Measurements from ENCODE around the gene DCP2.

DCP2 gene

DNA sequence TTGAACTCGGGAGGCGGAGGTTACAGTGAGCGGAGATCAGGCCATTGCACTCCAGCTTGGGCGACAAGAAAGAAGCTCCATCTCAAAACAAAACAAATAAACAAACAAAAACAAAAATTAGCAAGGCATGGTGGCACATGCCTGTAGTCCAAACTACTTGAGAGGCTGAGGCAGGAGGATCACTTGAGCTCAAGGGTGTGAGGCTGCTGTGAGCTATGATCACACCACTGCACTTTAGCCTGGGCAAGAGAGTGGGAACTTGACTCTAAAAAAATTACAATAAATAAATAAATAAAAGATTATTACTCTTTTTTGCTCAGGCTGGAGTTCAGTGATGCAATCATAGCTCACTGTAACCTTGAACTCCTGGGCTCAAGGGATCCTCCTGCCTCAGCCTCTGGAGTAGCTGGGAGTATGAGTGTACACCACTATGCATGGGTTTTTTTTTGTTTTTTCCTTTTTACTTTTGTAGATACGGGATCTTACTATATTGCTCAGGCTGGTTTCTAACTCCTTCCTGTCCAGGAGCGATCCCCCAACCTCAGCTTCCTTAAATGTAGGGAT lies 9.0 kb upstream of the DCP2 start:
- no peak for DNase-seq (ENCODE audit: low read depth in 3 of 3)

DNA sequence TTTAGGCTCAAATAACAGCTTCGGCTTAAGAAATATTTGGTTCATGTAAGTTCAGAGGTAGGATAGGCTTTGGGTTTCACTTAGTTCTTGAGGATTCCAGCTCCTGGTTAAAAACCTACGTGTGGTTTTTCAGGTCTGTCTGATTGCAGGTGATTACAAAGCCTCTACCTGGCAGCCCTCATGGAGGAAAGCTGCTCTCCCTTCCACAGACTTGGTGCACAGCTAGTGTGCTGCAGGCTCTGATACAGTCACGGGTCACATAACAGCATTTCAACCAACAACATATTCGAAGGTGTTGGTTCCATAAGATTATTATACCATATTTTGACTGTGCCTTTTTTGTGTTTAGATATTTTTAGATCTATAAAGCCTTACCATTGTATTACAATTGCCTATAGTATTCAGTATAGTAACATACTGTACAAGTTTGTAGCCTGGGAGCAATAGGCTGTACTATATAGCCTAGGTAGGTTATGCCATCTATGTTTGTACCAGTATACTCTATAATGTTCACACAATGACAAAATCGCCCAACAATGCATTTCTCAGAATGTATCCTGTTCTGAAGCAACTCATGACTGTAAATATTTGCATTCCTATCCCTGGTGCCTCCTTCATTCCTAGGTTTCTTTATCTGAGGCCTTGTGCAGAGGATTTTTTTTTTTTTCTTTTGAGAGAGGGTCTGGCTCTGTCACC lies 8.0 kb upstream of the DCP2 start:
- DNase-seq (ENCODE audit: low read depth in 3 of 3): no peak

- no peak for DNase-seq (ENCODE audit: low read depth in 3 of 3)
Measured at GRCh38 chr5:112971276-112971675, 5.3 kb upstream of the DCP2 start.

GRCh38 chr5:112973036-112973435 lies 3.6 kb upstream of the DCP2 start:
- no peak for DNase-seq (ENCODE audit: low read depth in 3 of 3)

- no peak for DNase-seq (ENCODE audit: low read depth in 3 of 3)
Measured at GRCh38 chr5:112973904-112974303, 2.7 kb upstream of the DCP2 start.

- no peak for DNase-seq (ENCODE audit: low read depth in 3 of 3)
Measured at GRCh38 chr5:112974901-112975300, 1.7 kb upstream of the DCP2 start.

DNA sequence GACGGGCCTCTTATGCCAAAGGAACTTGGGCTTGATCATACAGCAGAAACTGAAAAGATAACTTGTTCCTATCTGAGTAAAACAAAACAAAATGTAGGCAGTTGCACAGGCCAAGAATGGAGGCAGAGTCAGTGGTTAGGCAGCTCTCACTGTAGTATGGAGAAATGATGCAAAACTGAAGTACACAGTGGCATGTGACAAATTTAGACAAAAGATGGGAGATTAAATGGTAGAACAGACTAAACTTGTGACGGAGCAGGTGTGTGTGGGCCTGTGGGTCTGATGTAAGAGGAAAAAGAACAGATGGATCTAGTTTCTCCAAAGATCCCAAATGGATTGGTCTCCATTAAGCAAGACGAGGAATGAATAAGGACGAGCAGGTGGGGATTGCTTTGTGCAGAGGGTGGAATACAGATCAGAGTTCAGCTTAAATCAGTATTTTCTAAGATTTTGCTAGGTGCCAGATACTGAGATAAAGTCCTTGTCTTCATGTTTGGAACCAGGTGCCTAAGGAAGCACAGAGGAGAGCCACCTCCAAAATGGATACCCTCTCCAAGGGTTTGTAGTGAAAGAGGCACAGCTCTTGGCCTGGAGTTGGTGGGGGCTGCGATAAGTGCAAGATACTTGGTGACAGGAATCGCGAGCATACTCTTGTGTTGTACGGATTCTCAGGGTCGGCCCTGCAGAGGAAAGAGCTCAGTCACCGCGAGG lies 722 bp upstream of the DCP2 start:
- peak in 1 of 3 experiments; percentile 12 for DNase-seq (ENCODE audit: low read depth in 3 of 3)

GRCh38 chr5:112977440-112977861 lies 853 bp downstream of the DCP2 start:
- DNase-seq (ENCODE audit: low read depth in 3 of 3): no peak

DNA sequence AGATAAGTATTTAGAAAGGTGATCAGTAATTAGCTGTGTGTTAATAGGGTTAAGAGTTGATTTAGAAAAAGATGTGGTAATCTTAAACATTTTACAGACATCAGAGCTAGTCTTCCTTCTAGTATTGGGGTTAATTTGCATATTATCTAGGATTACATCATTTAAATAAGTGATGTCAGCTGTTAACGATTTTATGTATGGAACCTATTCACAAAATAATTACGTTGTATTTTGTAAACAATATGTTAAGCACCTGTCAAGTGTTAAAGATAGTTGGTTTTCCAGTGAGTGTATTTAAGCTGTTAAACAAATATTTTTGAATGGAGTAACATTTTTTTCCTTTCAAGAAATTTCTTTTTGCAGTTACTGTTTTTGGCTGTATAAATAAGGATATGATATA lies 2.2 kb downstream of the DCP2 start:
- no peak for DNase-seq (ENCODE audit: low read depth in 3 of 3)

GRCh38 chr5:112979723-112980122 lies 3.1 kb downstream of the DCP2 start:
- DNase-seq (ENCODE audit: low read depth in 3 of 3): no peak

DNA sequence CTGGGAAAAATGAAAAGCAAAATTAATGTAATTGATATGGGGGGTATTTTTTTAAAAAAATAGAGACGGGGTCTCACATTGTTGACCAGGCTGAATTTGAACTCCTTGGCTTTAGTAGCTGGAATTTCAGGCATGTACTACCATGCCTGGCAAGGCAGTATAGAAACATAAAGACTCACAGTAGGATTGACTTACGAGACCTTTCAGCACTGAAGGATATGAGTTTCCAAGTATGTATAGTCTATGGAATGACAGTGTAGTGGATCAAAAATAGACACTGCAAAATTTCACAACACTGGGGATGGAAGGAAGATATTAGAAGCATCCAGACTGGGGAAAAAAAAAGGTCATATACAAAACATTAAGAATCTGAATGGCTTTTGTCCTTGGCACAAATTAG lies 6.8 kb downstream of the DCP2 start:
- DNase-seq (ENCODE audit: low read depth in 3 of 3): no peak

DNA sequence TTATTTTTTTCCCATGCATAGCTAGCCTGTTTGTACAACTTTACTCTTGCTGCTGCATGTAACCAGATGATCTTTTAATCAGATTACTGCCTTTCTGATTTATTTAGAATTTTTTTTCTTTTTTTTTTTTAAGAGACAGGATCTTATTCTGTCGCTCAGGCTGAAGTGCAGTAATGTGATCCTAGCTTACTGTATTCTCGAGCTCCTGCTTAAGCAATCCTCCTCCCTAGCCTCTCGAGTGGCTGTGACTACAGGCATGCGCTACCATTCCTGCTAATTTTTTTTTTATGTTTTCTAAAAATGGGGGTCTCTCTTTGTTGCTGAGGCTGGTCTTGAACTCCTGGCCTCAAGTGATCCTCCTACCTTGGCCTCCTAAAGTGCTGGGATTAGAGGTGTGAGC lies 9.6 kb downstream of the DCP2 start:
- no peak for DNase-seq (ENCODE audit: low read depth in 3 of 3)

- DNase-seq (ENCODE audit: low read depth in 3 of 3): peak; percentile 57 to 64 (median 60)
Measured at GRCh38 chr5:112995764-112996618, 19.4 kb downstream of the DCP2 start.

- DNase-seq (ENCODE audit: low read depth in 3 of 3): no peak
Measured at GRCh38 chr5:112996830-112997374, 20.3 kb downstream of the DCP2 start.

DNA sequence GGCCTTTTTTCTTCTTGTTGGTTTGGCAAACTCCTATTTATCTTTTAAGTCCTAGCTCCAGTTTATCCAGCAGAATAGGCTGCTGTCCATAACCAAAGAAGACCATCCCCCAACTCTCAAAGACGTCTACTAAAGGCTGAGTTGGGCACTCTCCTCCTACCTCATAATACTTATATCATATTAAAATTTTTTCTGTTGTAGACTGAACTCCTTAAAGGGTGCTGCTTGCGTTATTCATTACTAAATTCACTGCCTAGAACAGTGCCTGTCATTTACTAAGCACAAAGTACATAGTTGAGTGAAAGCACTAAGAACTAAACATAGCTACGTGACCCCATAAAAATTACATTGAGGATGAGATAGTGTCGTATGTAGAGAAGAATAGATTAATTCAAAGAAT lies 21.7 kb downstream of the DCP2 start:
- DNase-seq (ENCODE audit: low read depth in 3 of 3): no peak

DNA sequence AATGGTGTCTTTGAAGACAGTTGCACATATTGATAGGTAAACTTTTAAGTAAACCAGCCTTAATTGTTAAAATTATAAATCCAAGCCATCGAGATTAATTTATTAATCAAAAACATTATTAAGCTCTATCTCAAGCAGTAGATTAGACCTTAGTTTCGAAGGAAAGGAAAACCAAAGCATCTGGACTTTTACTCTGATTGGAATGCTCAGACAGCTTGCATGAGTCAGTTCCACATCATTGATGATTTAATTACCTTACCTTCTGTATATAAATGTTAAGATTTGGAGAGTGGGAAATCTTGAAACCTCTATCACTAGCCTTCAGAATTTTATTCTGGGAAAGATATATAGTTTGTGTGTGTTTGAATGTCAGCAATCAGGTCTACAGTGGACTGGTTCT lies 23.9 kb downstream of the DCP2 start:
- no peak for DNase-seq (ENCODE audit: low read depth in 3 of 3)

GRCh38 chr5:113002423-113002822 lies 25.8 kb downstream of the DCP2 start:
- DNase-seq (ENCODE audit: low read depth in 3 of 3): no peak

GRCh38 chr5:113003763-113004162 lies 27.2 kb downstream of the DCP2 start:
- DNase-seq (ENCODE audit: low read depth in 3 of 3): no peak

DNA sequence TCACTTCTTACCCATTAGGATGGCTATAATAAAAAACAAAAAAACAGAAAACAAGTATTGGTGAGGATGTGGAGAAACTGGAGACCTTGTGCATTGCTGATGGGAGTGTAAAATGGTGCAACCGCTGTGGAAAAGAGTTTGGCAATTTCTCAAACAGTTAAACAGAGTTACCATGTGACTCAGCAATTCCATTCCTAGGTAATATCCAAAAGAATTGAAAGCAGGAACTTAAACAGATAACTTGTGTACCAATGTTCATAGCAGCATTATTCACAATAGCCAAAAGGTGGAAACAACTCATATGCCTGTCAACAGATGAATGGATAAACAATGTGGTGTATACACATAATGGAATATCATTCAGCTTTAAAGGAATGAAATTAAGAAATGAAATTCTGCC lies 28.9 kb downstream of the DCP2 start:
- no peak for DNase-seq (ENCODE audit: low read depth in 3 of 3)

DNA sequence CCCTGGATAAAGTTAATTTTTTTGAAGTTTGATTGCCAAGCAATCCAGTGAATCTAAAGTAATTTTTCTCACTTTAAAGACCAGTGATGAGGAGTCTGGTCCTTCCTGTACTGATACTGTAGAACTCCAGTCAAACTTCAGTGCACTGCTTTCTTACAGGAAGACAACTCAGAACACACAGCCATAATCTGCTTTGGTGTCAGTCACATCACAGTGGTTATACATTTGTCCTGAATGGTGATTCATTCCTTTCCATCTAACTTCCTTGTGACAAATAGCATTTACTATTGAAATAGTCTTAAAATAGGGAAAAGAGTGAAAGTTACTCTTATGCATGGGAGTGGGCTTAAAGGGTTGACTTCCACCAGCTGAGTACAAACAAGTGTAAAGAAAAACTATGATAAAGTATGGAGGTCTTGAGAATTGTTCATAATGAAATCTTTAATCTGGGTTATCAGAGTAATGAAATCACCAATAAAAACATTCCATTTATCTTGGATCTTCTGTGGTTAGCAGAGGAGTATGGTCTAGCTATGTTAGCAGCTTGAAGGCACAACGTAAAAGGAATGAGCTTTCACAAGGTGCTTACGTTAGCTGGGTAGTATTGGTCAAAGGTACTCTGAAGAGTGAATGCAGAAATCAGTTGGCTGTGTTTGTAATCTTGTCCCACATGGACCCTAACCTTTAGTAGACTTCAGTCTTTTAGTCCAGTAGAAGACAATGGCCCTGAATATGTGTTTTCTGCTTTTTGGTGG lies 41.5 kb downstream of the DCP2 start:
- no peak for DNase-seq (ENCODE audit: low read depth in 3 of 3)

All from stimulated activated CD4-positive, alpha-beta T cell treated with anti-CD3 and anti-CD28 coated beads, TNF-alpha, amount 100 ng/mL, for 4 hours (primary cell).